Measurements from ENCODE around the gene TOX2. TPM values are rescaled to one million over a fixed set of nuclear protein-coding genes. Genes with fewer than 3 reads are reported as not detected.

The TOX2 gene
- total RNA-seq, 2 experiments from 2014 or later, result 3.3 to 3.9 TPM

- TF ChIP-seq CTCF (IDR thresholded peaks at IDR 0.05), result no peak
- H3K27ac Mint-ChIP-seq, result no peak overlapping the region
- intact Hi-C loops (cut with DNase I, micrococcal nuclease), result loop anchor here in 1 of 2 experiments (5.0 kb wide), 1 partner anchor 458 kb away; no protein-coding TSS in a partner anchor
- no peak overlapping the region for H3K4me3 ChIP-seq (ENCODE audit: low read length)
- POLR2A ChIA-PET, result interaction anchor here (0.6 kb wide), 1 partner anchor 117 kb away, joined by 3 read pairs; no protein-coding TSS in a partner anchor
- no peaks in the 10 kb centered on the region for H3K4me1 ChIP-seq (ENCODE audit: insufficient read depth, low read length)
- ATAC-seq (ENCODE audit: poor library complexity) (no peak), DNase-seq (no peak)
- H3K36me3 Mint-ChIP-seq (ENCODE audit: low read depth), result no peaks in the 10 kb centered on the region
- H3K9me3 Mint-ChIP-seq, result peaks cover 2% of the 10 kb centered on the region
- H3K27me3 ChIP-seq (ENCODE audit: control insufficient read depth in 1 of 2, insufficient read depth in 2 of 2, low read length in 2 of 2), result no peaks in the 10 kb centered on the region
- H3K27ac ChIP-seq (ENCODE audit: low read depth in 1 of 2, low read length in 2 of 2), result no peak overlapping the region
- no peak overlapping the region for H3K4me3 Mint-ChIP-seq
- CTCF ChIA-PET, result no interaction called here
- no peaks in the 10 kb centered on the region for H3K4me1 Mint-ChIP-seq (ENCODE audit: low read depth)
- H3K36me3 ChIP-seq (ENCODE audit: insufficient read depth, low read length), result no peaks in the 10 kb centered on the region
- H3K9me3 ChIP-seq (ENCODE audit: control insufficient read depth in 1 of 2, insufficient read depth in 1 of 2, low read length in 2 of 2), result peaks cover 3 to 4% of the 10 kb centered on the region in 2 experiments
- no peaks in the 10 kb centered on the region for H3K27me3 Mint-ChIP-seq
These were observed 9.8 kb upstream of the TOX2 start for GRCh38 chr20:43904827-43905177.

GRCh38 chr20:43906505-43907034 is 8.1 kb upstream of the TOX2 start:
- peaks cover 3% of the 10 kb centered on the region for H3K4me1 ChIP-seq (ENCODE audit: insufficient read depth, low read length)
- H3K36me3 ChIP-seq (ENCODE audit: insufficient read depth, low read length), result no peaks in the 10 kb centered on the region
- CTCF ChIA-PET, result no interaction called here
- POLR2A ChIA-PET, result no interaction called here
- H3K27me3 Mint-ChIP-seq, result no peaks in the 10 kb centered on the region
- H3K4me1 Mint-ChIP-seq (ENCODE audit: low read depth), result no peaks in the 10 kb centered on the region
- H3K36me3 Mint-ChIP-seq (ENCODE audit: low read depth), result no peaks in the 10 kb centered on the region
- no peak for TF ChIP-seq CTCF (IDR thresholded peaks at IDR 0.05)
- H3K27ac ChIP-seq (ENCODE audit: low read depth in 1 of 2, low read length in 2 of 2), result no peak overlapping the region
- no peak overlapping the region for H3K4me3 ChIP-seq (ENCODE audit: low read length)
- H3K4me3 Mint-ChIP-seq, result no peak overlapping the region
- H3K27me3 ChIP-seq (ENCODE audit: control insufficient read depth in 1 of 2, insufficient read depth in 2 of 2, low read length in 2 of 2), result no peaks in the 10 kb centered on the region
- H3K9me3 Mint-ChIP-seq, result peaks cover 2% of the 10 kb centered on the region
- peaks cover 3 to 4% of the 10 kb centered on the region in 2 experiments for H3K9me3 ChIP-seq (ENCODE audit: control insufficient read depth in 1 of 2, insufficient read depth in 1 of 2, low read length in 2 of 2)
- ATAC-seq (ENCODE audit: poor library complexity), result no peak
- H3K27ac Mint-ChIP-seq, result no peak overlapping the region
- intact Hi-C loops (cut with DNase I, micrococcal nuclease), result no loop called here
- DNase-seq, result no peak

- TF ChIP-seq CTCF (IDR thresholded peaks at IDR 0.05), result no peak
These were observed 5.4 kb upstream of the TOX2 start for GRCh38 chr20:43909211-43909610.

More at GRCh38 chr20:43909211-43909610, 5.4 kb upstream of the TOX2 start:
- POLR2A ChIA-PET, result no interaction called here
- intact Hi-C loops (cut with DNase I, micrococcal nuclease), result no loop called here
- DNase-seq (no peak), ATAC-seq (ENCODE audit: poor library complexity) (no peak)
- CTCF ChIA-PET, result no interaction called here
- peaks cover 6% of the 10 kb centered on the region for H3K4me1 Mint-ChIP-seq (ENCODE audit: low read depth)
- H3K4me3 ChIP-seq (ENCODE audit: low read length), result no peak overlapping the region
- no peaks in the 10 kb centered on the region for H3K36me3 Mint-ChIP-seq (ENCODE audit: low read depth)
- peaks cover 4% of the 10 kb centered on the region for H3K9me3 Mint-ChIP-seq
- H3K27ac ChIP-seq (ENCODE audit: low read depth in 1 of 2, low read length in 2 of 2), result no peak overlapping the region
- H3K9me3 ChIP-seq (ENCODE audit: control insufficient read depth in 1 of 2, insufficient read depth in 1 of 2, low read length in 2 of 2), result peaks cover 4 to 14% of the 10 kb centered on the region in 2 experiments
- H3K27ac Mint-ChIP-seq, result no peak overlapping the region
- peaks cover 8 to 9% of the 10 kb centered on the region in 2 experiments for H3K27me3 ChIP-seq (ENCODE audit: control insufficient read depth in 1 of 2, insufficient read depth in 2 of 2, low read length in 2 of 2)
- H3K4me1 ChIP-seq (ENCODE audit: insufficient read depth, low read length), result peaks cover 7% of the 10 kb centered on the region
- no peaks in the 10 kb centered on the region for H3K36me3 ChIP-seq (ENCODE audit: insufficient read depth, low read length)
- no peak overlapping the region for H3K4me3 Mint-ChIP-seq
- H3K27me3 Mint-ChIP-seq, result peaks cover 12% of the 10 kb centered on the region
